ENCODE measurements around the gene IL17RA.
"Not testable (repeated sequence)": the region's sequence is repeated elsewhere in the genome, so short reads cannot be mapped to it uniquely, and the experiment has no call there.

Gene IL17RA

GRCh38 chr22:17143101-17143500, 58.3 kb downstream of the IL17RA start:
- no peak overlapping the region for H3K4me3 ChIP-seq (ENCODE audit: low read depth, low read length)

GRCh38 chr22:17143826-17144225, 59.0 kb downstream of the IL17RA start:
- no peak overlapping the region for H3K4me3 ChIP-seq (ENCODE audit: low read depth, low read length)
- no peak for DNase-seq (ENCODE audit: low read depth)

More at GRCh38 chr22:17143101-17143500, 58.3 kb downstream of the IL17RA start:
- no peak for DNase-seq (ENCODE audit: low read depth)

- DNase-seq (ENCODE audit: low read depth) = no peak
- no peak overlapping the region for H3K4me3 ChIP-seq (ENCODE audit: low read depth, low read length)
Observed at GRCh38 chr22:17145021-17145680, 60.4 kb downstream of the IL17RA start.

- not testable (repeated sequence) for DNase-seq (ENCODE audit: low read depth); H3K4me3 ChIP-seq (ENCODE audit: low read depth, low read length)
Observed at GRCh38 chr22:17147458-17147857, 62.7 kb downstream of the IL17RA start.

GRCh38 chr22:17149076-17149815, 64.4 kb downstream of the IL17RA start:
- H3K4me3 ChIP-seq (ENCODE audit: low read depth, low read length) = no peak overlapping the region
- DNase-seq (ENCODE audit: low read depth) = no peak

GRCh38 chr22:17152340-17152739, 67.5 kb downstream of the IL17RA start:
- no peak overlapping the region for H3K4me3 ChIP-seq (ENCODE audit: low read depth, low read length)
- DNase-seq (ENCODE audit: low read depth) = no peak

- no peak for DNase-seq (ENCODE audit: low read depth)
- H3K4me3 ChIP-seq (ENCODE audit: low read depth, low read length) = no peak overlapping the region
Observed at GRCh38 chr22:17152971-17153370, 68.2 kb downstream of the IL17RA start.

- DNase-seq (ENCODE audit: low read depth) = no peak
- no peak overlapping the region for H3K4me3 ChIP-seq (ENCODE audit: low read depth, low read length)
Observed at GRCh38 chr22:17155941-17156340, 71.1 kb downstream of the IL17RA start.

GRCh38 chr22:17157714-17158113, 72.9 kb downstream of the IL17RA start:
- no peak for DNase-seq (ENCODE audit: low read depth)
- H3K4me3 ChIP-seq (ENCODE audit: low read depth, low read length) = peak overlapping the region; percentile 69

GRCh38 chr22:17158176-17158567, 73.4 kb downstream of the IL17RA start:
- no peak for DNase-seq (ENCODE audit: low read depth)
- H3K4me3 ChIP-seq (ENCODE audit: low read depth, low read length) = peak overlapping the region; percentile 69

GRCh38 chr22:17158568-17159503, 74.0 kb downstream of the IL17RA start, which contains the start of gene HDHD5:
TSS of gene HDHD5 (minus strand) at chr22:17159277. CDS start at chr22:17159251, 26 bp downstream.
- H3K4me3 ChIP-seq (ENCODE audit: low read depth, low read length) = peak within 1 kb of the TSS; percentile 69
- peak; percentile 48 for DNase-seq (ENCODE audit: low read depth)

GRCh38 chr22:17159504-17159951, 74.7 kb downstream of the IL17RA start:
- H3K4me3 ChIP-seq (ENCODE audit: low read depth, low read length) = peak overlapping the region; percentile 69
- peak; percentile 22 for DNase-seq (ENCODE audit: low read depth)

GRCh38 chr22:17161991-17162390, 77.2 kb downstream of the IL17RA start:
- no peak overlapping the region for H3K4me3 ChIP-seq (ENCODE audit: low read depth, low read length)
- DNase-seq (ENCODE audit: low read depth) = no peak

- no peak overlapping the region for H3K4me3 ChIP-seq (ENCODE audit: low read depth, low read length)
Observed at GRCh38 chr22:17162731-17163130, 77.9 kb downstream of the IL17RA start.

GRCh38 chr22:17164392-17165024, 79.7 kb downstream of the IL17RA start:
- DNase-seq (ENCODE audit: low read depth) = no peak
- no peak overlapping the region for H3K4me3 ChIP-seq (ENCODE audit: low read depth, low read length)

More at GRCh38 chr22:17162731-17163130, 77.9 kb downstream of the IL17RA start:
- peak; percentile 0 for DNase-seq (ENCODE audit: low read depth)

All from skeletal muscle cell (primary cell).